IPS-18c (cell line): ENCODE data around the gene MMP14.
A peak's percentile ranks its signal among the peaks of the same experiment; 100 is the strongest.

Experiments used
- H3K4me3 ChIP-seq: 2 replicates; pipeline ENCODE4 v1.7.0; 2013; ENCODE audit warnings: low read depth, mild to moderate bottlenecking, low read length, moderate library complexity; ENCODE audit not compliant: insufficient read depth
- H3K9me3 ChIP-seq: one replicate; pipeline ENCODE4 v1.6.1; 2013; ENCODE audit warnings: mild to moderate bottlenecking, low read length, moderate library complexity; ENCODE audit not compliant: control insufficient read depth, insufficient read depth

The MMP14 gene

GRCh38 chr14:22830443-22831010, 5.9 kb upstream of the MMP14 start:
- Histone ChIP-seq H3K9me3 (no peaks in the 10 kb centered on the region), H3K4me3 (peak overlapping the region; percentile 80)

GRCh38 chr14:22835505-22835904, 880 bp upstream of the MMP14 start:
- Histone ChIP-seq H3K9me3 (no peaks in the 10 kb centered on the region), H3K4me3 (no peak overlapping the region)

GRCh38 chr14:22837114-22837749, 847 bp downstream of the MMP14 start:
- Histone ChIP-seq H3K9me3 (no peaks in the 10 kb centered on the region), H3K4me3 (peak overlapping the region; percentile 93)

GRCh38 chr14:22837750-22838538, 1.6 kb downstream of the MMP14 start:
- peak overlapping the region; percentile 93 for H3K4me3 ChIP-seq
- H3K9me3 ChIP-seq = no peaks in the 10 kb centered on the region

- H3K4me3 ChIP-seq = peak overlapping the region; percentile 93
- H3K9me3 ChIP-seq = no peaks in the 10 kb centered on the region
Measured at GRCh38 chr14:22838631-22839041, 2.3 kb downstream of the MMP14 start.

GRCh38 chr14:22839159-22839779, 2.9 kb downstream of the MMP14 start:
- Histone ChIP-seq H3K9me3 (no peaks in the 10 kb centered on the region), H3K4me3 (no peak overlapping the region)

GRCh38 chr14:22841311-22841710, 4.9 kb downstream of the MMP14 start:
- Histone ChIP-seq H3K9me3 (no peaks in the 10 kb centered on the region), H3K4me3 (no peak overlapping the region)

- Histone ChIP-seq H3K9me3 (no peaks in the 10 kb centered on the region), H3K4me3 (no peak overlapping the region)
Measured at GRCh38 chr14:22841769-22842168, 5.4 kb downstream of the MMP14 start.

- Histone ChIP-seq H3K9me3 (no peaks in the 10 kb centered on the region), H3K4me3 (no peak overlapping the region)
Measured at GRCh38 chr14:22842211-22843122, 6.1 kb downstream of the MMP14 start.

GRCh38 chr14:22843123-22843925, 6.9 kb downstream of the MMP14 start:
- no peak overlapping the region for H3K4me3 ChIP-seq

GRCh38 chr14:22844221-22845102, 8.1 kb downstream of the MMP14 start:
- H3K4me3 ChIP-seq = no peak overlapping the region
- no peaks in the 10 kb centered on the region for H3K9me3 ChIP-seq

More at GRCh38 chr14:22843123-22843925, 6.9 kb downstream of the MMP14 start:
- no peaks in the 10 kb centered on the region for H3K9me3 ChIP-seq

GRCh38 chr14:22845103-22845394, 8.7 kb downstream of the MMP14 start:
- H3K9me3 ChIP-seq = no peaks in the 10 kb centered on the region
- H3K4me3 ChIP-seq = no peak overlapping the region

- Histone ChIP-seq H3K4me3 (no peak overlapping the region), H3K9me3 (no peaks in the 10 kb centered on the region)
Measured at GRCh38 chr14:22845821-22846625, 9.6 kb downstream of the MMP14 start.

- Histone ChIP-seq H3K4me3 (no peak overlapping the region), H3K9me3 (no peaks in the 10 kb centered on the region)
Measured at GRCh38 chr14:22846811-22847307, 10.5 kb downstream of the MMP14 start.
